WTC11 (cell line): ENCODE data around the gene CHMP5.

ENCODE experiments used
- CBFB ChIP-seq: sonication (generic); formaldehyde crosslinking; IDR thresholded peaks from 2 replicates; pipeline ENCODE4 v1.8.1; 2022; ENCODE audit warnings: mild to moderate bottlenecking, low read depth, missing genetic modification reagents
- CREM ChIP-seq: sonication (generic); formaldehyde crosslinking; IDR thresholded peaks from 2 replicates; pipeline ENCODE4 v1.8.1; 2022; ENCODE audit warnings: mild to moderate bottlenecking, missing genetic modification reagents, moderate library complexity
- CTCF ChIP-seq: fragments of 200-600 bp; IDR thresholded peaks from 2 replicates; pipeline ENCODE4 v1.8.0; 2022; ENCODE audit warnings: antibody characterized with exemption
- FOXP4 ChIP-seq: sonication (generic); formaldehyde crosslinking; IDR thresholded peaks from 2 replicates; pipeline ENCODE4 v1.8.0; 2022; ENCODE audit warnings: mild to moderate bottlenecking, missing genetic modification reagents
- GTF2I ChIP-seq: fragments of 250-450 bp; sonication (Bioruptor Pico); conservative IDR thresholded peaks from 2 replicates; pipeline ENCODE4 v1.4.0; 2021; ENCODE audit warnings: mild to moderate bottlenecking
- MAX ChIP-seq: sonication (generic); formaldehyde crosslinking; IDR thresholded peaks from 2 replicates; pipeline ENCODE4 v1.8.0; 2022; ENCODE audit warnings: mild to moderate bottlenecking, missing genetic modification reagents
- SP1 ChIP-seq: sonication (generic); formaldehyde crosslinking; conservative IDR thresholded peaks from 2 replicates; pipeline ENCODE4 v1.8.1; 2022; ENCODE audit warnings: missing genetic modification reagents
- STAT6 ChIP-seq: sonication (generic); formaldehyde crosslinking; conservative IDR thresholded peaks from 2 replicates; pipeline ENCODE4 v1.8.1; 2023; ENCODE audit warnings: mild to moderate bottlenecking, low read depth, missing genetic modification reagents, moderate library complexity
- TEAD4 ChIP-seq: sonication (generic); formaldehyde crosslinking; IDR thresholded peaks from 2 replicates; pipeline ENCODE4 v1.8.0; 2022; ENCODE audit warnings: mild to moderate bottlenecking, missing genetic modification reagents
- ZNF263 ChIP-seq: sonication (generic); formaldehyde crosslinking; IDR thresholded peaks from 2 replicates; pipeline ENCODE4 v1.8.1; 2022; ENCODE audit warnings: low read depth, mild to moderate bottlenecking, moderate library complexity, missing genetic modification reagents
- ZNF512 ChIP-seq: sonication (generic); formaldehyde crosslinking; IDR thresholded peaks from 2 replicates; pipeline ENCODE4 v1.8.1; 2022; ENCODE audit warnings: missing genetic modification reagents, borderline replicate concordance

- TF ChIP-seq CBFB (CRISPR knock-in tag) (no peak), SP1 (no peak), MAX (CRISPR knock-in tag) (no peak), CTCF (no peak), ZNF512 (CRISPR knock-in tag) (no peak), ZNF263 (CRISPR knock-in tag) (no peak), GTF2I (CRISPR knock-in tag) (no peak), FOXP4 (CRISPR knock-in tag) (no peak), TEAD4 (no peak), CREM (no peak), STAT6 (CRISPR knock-in tag) (no peak)
Observed at GRCh38 chr9:33222031-33222430, 42.8 kb upstream of the CHMP5 start.
